HCT116 (cell line): Measurements from ENCODE around the gene C20orf96. TPM values are rescaled to one million over a fixed set of nuclear protein-coding genes. Genes with fewer than 3 reads are reported as not detected.

Experiments
- ATAC-seq: fragments of 200-7000 bp; cut with Tn5 transposase; 2 replicates; pipeline ENCODE4 v1.9.1; 2020; ENCODE audit warnings: mild to moderate bottlenecking, moderate library complexity
- BruUV-seq: library from RNA; stranded (reverse); fragments of 400-500 nt; replicated peaks from 2 replicates; lab custom pipeline; 2021; lab: Mats Ljungman, UMichigan
- CTCF ChIA-PET: fragments of 300-600 bp; sonication (Branson Sonifier 250); formaldehyde crosslinking; loops from one replicate; lab custom pipeline; 2021; ENCODE audit warnings: antibody characterized with exemption; lab: Charles Lee
- POLR2A ChIA-PET: fragments of 300-600, 350-600 bp; sonication (Branson Sonifier 250); formaldehyde crosslinking; loops from one replicate; lab custom pipeline; 2021; ENCODE audit warnings: antibody characterized with exemption; lab: Charles Lee
- RAD21 ChIA-PET, 2 experiments: fragments of 300-600 bp; sonication (Branson Sonifier 250); formaldehyde crosslinking; loops; one replicate each; lab custom pipeline; 2023; ENCODE audit warnings: low total read pairs in 2 of 2; ENCODE audit not compliant: uncharacterized antibody in 2 of 2, unreplicated experiment in 2 of 2, low non-redundant PET in 1 of 2; lab: Charles Lee
- DNase-seq: peaks from one replicate; pipeline ENCODE4 v3.0.0-alpha.2; 2010; ENCODE audit warnings: low read depth, low spot score
- H2AFZ ChIP-seq: fragments of 200-600 bp; shearing (Covaris generic), sonication (generic); 2 replicates; pipeline ENCODE4 v1.6.1; 2017; ENCODE audit warnings: low read depth, mixed run types, mixed read lengths, antibody characterized with exemption, low read length; ENCODE audit not compliant: poor library complexity, severe bottlenecking
- H3K27ac ChIP-seq: 2 replicates; pipeline ENCODE4 v1.5.1; 2012; ENCODE audit warnings: low read depth, low read length
- H3K27me3 ChIP-seq: fragments of 200-600 bp; sonication (generic); 2 replicates; pipeline ENCODE4 v1.6.1; 2016; ENCODE audit warnings: mixed run types, low read length, mixed read lengths; ENCODE audit not compliant: insufficient read depth
- H3K36me3 ChIP-seq, 2 experiments: fragments of 200-500 bp in 1 of 2; fragments of 200-600 bp in 1 of 2; sonication (Bioruptor generic) in 1 of 2; sonication (generic) in 1 of 2; 2 replicates each; pipeline versions ENCODE4 v1.5.1 to v1.6.1; 2014 to 2016; ENCODE audit warnings: low read length in 2 of 2, inconsistent platforms in 1 of 2, mixed read lengths in 1 of 2, mixed run types in 1 of 2; ENCODE audit not compliant: insufficient read depth in 2 of 2, control insufficient read depth in 1 of 2
- H3K4me1 ChIP-seq, 2 experiments: fragments of 200-600 bp in 1 of 2; sonication (generic) in 1 of 2; 2 replicates each; pipeline versions ENCODE4 v1.5.1 to v1.6.1; 2012 to 2017; ENCODE audit warnings: low read length in 2 of 2, inconsistent platforms in 1 of 2, mild to moderate bottlenecking in 1 of 2, mixed read lengths in 1 of 2, mixed run types in 1 of 2, moderate library complexity in 1 of 2; ENCODE audit not compliant: insufficient read depth in 2 of 2, control insufficient read depth in 1 of 2
- H3K4me2 ChIP-seq: fragments of 200-600 bp; sonication (generic); 2 replicates; pipeline ENCODE4 v1.6.1; 2017; ENCODE audit warnings: mixed run types, low read length, mixed read lengths
- H3K4me3 ChIP-seq, 2 experiments: fragments of 200-600 bp in 1 of 2; sonication (generic) in 1 of 2; replicated peaks in 1 of 2; 2 replicates each; pipeline ENCODE4 v1.5.1; 2011 to 2016; ENCODE audit warnings: low read length in 2 of 2, control low read depth in 1 of 2, low read depth in 1 of 2, mild to moderate bottlenecking in 1 of 2, mixed read lengths in 1 of 2, mixed run types in 1 of 2
- H3K79me2 ChIP-seq: fragments of 200-600 bp; sonication (generic); 2 replicates; pipeline ENCODE4 v1.6.1; 2017; ENCODE audit warnings: mild to moderate bottlenecking, mixed run types, low read length, moderate library complexity, mixed read lengths; ENCODE audit not compliant: insufficient read depth
- H3K9ac ChIP-seq: fragments of 200-600 bp; sonication (generic); 2 replicates; pipeline ENCODE4 v1.6.1; 2016; ENCODE audit warnings: low read length, mixed read lengths
- H3K9me2 ChIP-seq: fragments of 200-600 bp; sonication (generic), shearing (Covaris generic); 2 replicates; pipeline ENCODE4 v1.6.1; 2017; ENCODE audit warnings: mixed run types, mild to moderate bottlenecking, moderate library complexity; ENCODE audit not compliant: insufficient read depth
- H3K9me3 ChIP-seq, 2 experiments: fragments of 200-500 bp in 1 of 2; fragments of 200-600 bp in 1 of 2; sonication (Bioruptor generic) in 1 of 2; sonication (generic) in 1 of 2; 2 replicates each; pipeline ENCODE4 v1.6.1; 2014 to 2017; ENCODE audit warnings: low read length in 2 of 2, mixed read lengths in 2 of 2, inconsistent platforms in 1 of 2, low read depth in 1 of 2, mild to moderate bottlenecking in 1 of 2, mixed run types in 1 of 2, moderate library complexity in 1 of 2; ENCODE audit not compliant: control insufficient read depth in 1 of 2, insufficient read depth in 1 of 2
- H4K20me1 ChIP-seq: fragments of 200-600 bp; sonication (generic), shearing (Covaris generic); 2 replicates; pipeline ENCODE4 v1.6.1; 2017; ENCODE audit warnings: mixed run types, mild to moderate bottlenecking, moderate library complexity; ENCODE audit not compliant: insufficient read depth
- CEBPB ChIP-seq: IDR thresholded peaks from 2 replicates; pipeline ENCODE4 v1.6.1; 2012; ENCODE audit warnings: low read depth
- POLR2AphosphoS5 ChIP-seq: IDR thresholded peaks from 2 replicates; pipeline ENCODE4 v1.6.1; 2011; ENCODE audit warnings: mild to moderate bottlenecking, low read depth, low read length, moderate library complexity
- TCF7L2 ChIP-seq: IDR thresholded peaks from 2 replicates; pipeline ENCODE4 v1.7.0; 2011; ENCODE audit warnings: borderline replicate concordance, inconsistent platforms; ENCODE audit not compliant: insufficient read depth, insufficient read length; ENCODE audit errors: extremely low read depth
- intact Hi-C: fragments of 100-400 bp; cut with micrococcal nuclease; formaldehyde crosslinking; loops from 2 replicates; pipeline ENCODE4 v1.10.0; 2022
- total RNA-seq: library from RNA; stranded (reverse); gene quantifications from one replicate; pipeline ENCODE4 v1.2.1, GENCODE V29; 2021; ENCODE audit not compliant: unreplicated experiment

C20orf96 gene
- total RNA-seq, 1 experiment from 2014 or later = 22.1 TPM

DNA sequence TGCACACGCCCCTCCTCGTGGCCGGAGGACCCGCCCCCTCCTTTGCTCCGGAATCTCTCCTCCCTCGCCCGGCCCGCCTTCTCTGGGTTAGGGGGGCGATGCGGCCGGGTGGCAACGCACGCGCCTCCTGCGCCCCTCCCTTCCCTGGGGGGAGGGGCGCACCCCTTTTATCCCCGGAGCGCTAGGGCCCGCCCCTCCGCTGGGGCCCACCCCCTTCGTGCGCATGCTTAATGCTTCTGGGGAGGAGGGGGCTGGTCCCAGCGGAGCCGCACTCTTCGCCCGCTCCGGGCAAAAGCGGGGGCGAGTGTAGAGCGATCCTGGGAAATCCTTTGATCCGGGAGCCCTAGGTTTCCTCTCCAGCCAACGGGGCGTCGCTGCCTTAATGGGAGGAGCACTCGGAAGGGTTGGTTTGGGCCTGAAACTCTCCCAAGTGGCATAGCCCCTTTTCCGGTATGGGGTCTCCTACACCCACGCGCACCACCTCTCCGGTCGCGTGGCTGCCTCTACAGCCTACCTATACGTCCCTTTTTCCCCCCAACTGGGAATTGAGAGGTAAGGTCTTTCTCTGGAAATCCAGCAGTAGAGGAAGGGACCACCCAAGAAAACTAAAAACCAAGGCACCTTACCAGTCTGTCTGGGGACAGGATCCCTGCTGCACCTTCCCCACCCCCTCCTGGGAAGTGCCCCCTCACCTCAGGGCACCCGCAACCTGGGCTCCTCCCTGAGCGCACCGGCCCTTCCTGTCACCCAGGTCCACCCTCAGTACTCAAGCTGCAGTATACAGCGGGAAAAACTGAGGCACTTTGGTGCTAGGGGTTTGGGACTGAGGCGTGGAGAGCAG lies 36.9 kb upstream of the C20orf96 start:
- H3K9ac ChIP-seq = peak overlapping the region; percentile 81
- peaks cover 11 to 63% of the 10 kb centered on the region in 2 experiments; a peak in 3 of 4 replicates for H3K4me1 ChIP-seq
- H2AFZ ChIP-seq = no peak overlapping the region
- RAD21 ChIA-PET = no interaction called here
- no peaks in the 10 kb centered on the region for H4K20me1 ChIP-seq
- no peaks in the 10 kb centered on the region for H3K9me3 ChIP-seq
- H3K4me3 ChIP-seq = peak overlapping the region; percentile 81 to 87
- no peaks in the 10 kb centered on the region for H3K27me3 ChIP-seq
- ATAC-seq = peak; percentile 26
- H3K36me3 ChIP-seq = 0 out of 4 replicates have a peak, but pooled peaks cover 0 to 3% of the 10 kb centered on the region in 2 experiments
- TF ChIP-seq POLR2AphosphoS5 = no peak; the same call in none of the 2 replicates
- TF ChIP-seq TCF7L2 = peak; percentile 85
- peak overlapping the region; percentile 90 for H3K4me2 ChIP-seq
- CTCF ChIA-PET = interaction anchor here (0.6 kb wide), 1 partner anchor 1108 kb away, joined by 3 read pairs; no protein-coding TSS in a partner anchor
- intact Hi-C loops = no loop called here
- no peaks in the 10 kb centered on the region for H3K9me2 ChIP-seq
- peak; percentile 72 for DNase-seq
- POLR2A ChIA-PET = interaction anchor here (1.4 kb wide), 1 partner anchor 14 kb away, joined by 3 read pairs; no protein-coding TSS in a partner anchor
- H3K79me2 ChIP-seq = peaks cover 34% of the 10 kb centered on the region
- TSS peak; percentile 53 for BruUV-seq
- H3K27ac ChIP-seq = peak overlapping the region; percentile 99

DNA sequence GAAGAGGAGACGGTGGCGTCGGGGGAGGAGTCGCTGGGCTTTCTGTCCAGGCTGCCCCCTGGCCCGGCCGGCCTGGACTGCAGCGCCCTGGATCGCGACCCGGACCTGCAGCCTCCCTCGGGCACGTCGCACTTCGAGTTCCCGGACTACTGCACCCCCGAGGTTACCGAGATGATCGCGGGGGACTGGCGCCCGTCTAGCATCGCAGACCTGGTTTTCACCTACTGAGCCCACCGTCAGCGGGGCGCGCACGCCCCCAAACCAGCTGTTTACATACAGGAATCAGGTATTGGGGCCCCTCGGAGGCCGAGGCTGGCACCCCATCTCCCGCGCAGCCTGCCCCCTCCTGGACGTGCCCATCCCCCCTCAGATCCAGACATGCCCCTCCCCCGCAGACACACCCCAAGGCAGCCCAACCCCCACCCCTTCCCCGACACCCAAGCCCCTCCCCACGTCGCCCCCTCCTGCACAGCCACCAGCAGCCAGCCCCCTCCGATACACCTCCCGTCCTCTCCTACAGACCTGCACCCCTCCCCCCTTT lies 36.2 kb upstream of the C20orf96 start:
- Histone ChIP-seq H3K9me2 (no peaks in the 10 kb centered on the region), H3K27me3 (no peaks in the 10 kb centered on the region), H3K4me3 (peak overlapping the region; percentile 81 to 87), H3K79me2 (peaks cover 34% of the 10 kb centered on the region), H3K4me1 (peaks cover 11 to 63% of the 10 kb centered on the region in 2 experiments; a peak in 3 of 4 replicates), H4K20me1 (no peaks in the 10 kb centered on the region), H3K4me2 (peak overlapping the region; percentile 90), H3K9me3 (no peaks in the 10 kb centered on the region), H3K36me3 (0 out of 4 replicates have a peak, but pooled peaks cover 0 to 3% of the 10 kb centered on the region in 2 experiments), H3K9ac (peak overlapping the region; percentile 81), H2AFZ (no peak overlapping the region), H3K27ac (peak overlapping the region; percentile 99)
- ATAC-seq (no peak), DNase-seq (no peak)
- TF ChIP-seq CEBPB (no peak), POLR2AphosphoS5 (peak; percentile 69; the same call in 1 of the 2 replicates)
- intact Hi-C loops = no loop called here
- BruUV-seq = no TSS peak
- ChIA-PET CTCF (no interaction called here), POLR2A (no interaction called here), RAD21 (no interaction called here)
